Small intestine (tissue), 7 donors: ENCODE data around the gene ELMO1. TPM values are rescaled to one million over a fixed set of nuclear protein-coding genes. Genes with fewer than 3 reads are reported as not detected.

Experiments
- DNase-seq, 2 donors: peaks; one replicate each; pipeline versions ENCODE4 v3.0.0 to v3.0.0-alpha.2; 2013
- FAIRE-seq: peaks from 2 replicates; lab custom pipeline; 2012; peaks lifted over from hg19 to GRCh38; lab: Jason Lieb, UNC
- H3K27ac ChIP-seq, 3 donors: one replicate each; pipeline ENCODE4 v1.5.1; 2013; ENCODE audit warnings: low read length in 2 of 3, mild to moderate bottlenecking in 2 of 3, control low read depth in 1 of 3, inconsistent platforms in 1 of 3, low read depth in 1 of 3, moderate library complexity in 1 of 3
- H3K27me3 ChIP-seq, 3 donors: one replicate each; pipeline ENCODE4 v1.6.1; 2013; ENCODE audit warnings: low read length in 3 of 3, inconsistent platforms in 1 of 3; ENCODE audit not compliant: control insufficient read depth in 3 of 3, insufficient read depth in 3 of 3
- H3K36me3 ChIP-seq, 3 donors: one replicate each; pipeline ENCODE4 v1.6.1; 2013; ENCODE audit warnings: low read length in 3 of 3, inconsistent platforms in 1 of 3, low read depth in 1 of 3, mild to moderate bottlenecking in 1 of 3, moderate library complexity in 1 of 3; ENCODE audit not compliant: control insufficient read depth in 3 of 3, insufficient read depth in 2 of 3
- H3K4me1 ChIP-seq, 3 donors: one replicate each; pipeline ENCODE4 v1.6.1; 2013; ENCODE audit warnings: low read length in 2 of 3, inconsistent platforms in 1 of 3, low read depth in 1 of 3, mild to moderate bottlenecking in 1 of 3, moderate library complexity in 1 of 3; ENCODE audit not compliant: control insufficient read depth in 3 of 3, insufficient read depth in 2 of 3
- H3K4me3 ChIP-seq, 3 donors: one replicate each; pipeline ENCODE4 v1.5.1; 2013; ENCODE audit warnings: low read length in 3 of 3, control low read depth in 1 of 3, inconsistent platforms in 1 of 3, low read depth in 1 of 3, mild to moderate bottlenecking in 1 of 3, moderate library complexity in 1 of 3
- H3K9me3 ChIP-seq, 2 donors: one replicate each; pipeline ENCODE4 v1.6.1; 2013; ENCODE audit warnings: low read depth in 1 of 2, low read length in 1 of 2; ENCODE audit not compliant: control insufficient read depth in 2 of 2, insufficient read depth in 1 of 2
- WGBS, 3 donors: extraction: QIAGEN DNeasy Blood & Tissue Kit; methylation state at CpG; one replicate each; pipeline ENCODE4 v1.1.7; 2013; 5-methylcytosine and 5-hydroxymethylcytosine counted together
- polyA plus RNA-seq, 4 donors: library from polyadenylated mRNA; stranded (reverse) in 3 of 4; unstranded in 1 of 4; fragments of 200-250 nt in 3 of 4; fragments of 120-200 nt in 1 of 4; gene quantifications; one replicate each; pipeline versions ENCODE4 v1.2.1 to v1.2.3, GENCODE V29; 2013
- donor health status: healthy with polysubstance abuse.
- donor health status: control.
- donor health status: control.
- donor health status: Bipolar disorder and iron deficiency.
- donor health status: healthy.

Gene ELMO1
- polyA plus RNA-seq, 4 donors = 1.8 to 9.3 (median 7.3) TPM

GRCh38 chr7:37480041-37481031 lies 31.7 kb upstream of the ELMO1 start:
- no peak overlapping the region for H3K27ac ChIP-seq
- FAIRE-seq (no peak), DNase-seq (no peak)
- no peaks in the 10 kb centered on the region for H3K9me3 ChIP-seq
- 75 to 77% (median 77%) methylated on average over 11 of the region's 11 CpGs for WGBS, 3 donors
- peaks cover 0 to 4% (median 0%) of the 10 kb centered on the region in 3 donors for H3K27me3 ChIP-seq
- no peak overlapping the region for H3K4me3 ChIP-seq
- no peaks in the 10 kb centered on the region for H3K4me1 ChIP-seq
- no peaks in the 10 kb centered on the region for H3K36me3 ChIP-seq

DNA sequence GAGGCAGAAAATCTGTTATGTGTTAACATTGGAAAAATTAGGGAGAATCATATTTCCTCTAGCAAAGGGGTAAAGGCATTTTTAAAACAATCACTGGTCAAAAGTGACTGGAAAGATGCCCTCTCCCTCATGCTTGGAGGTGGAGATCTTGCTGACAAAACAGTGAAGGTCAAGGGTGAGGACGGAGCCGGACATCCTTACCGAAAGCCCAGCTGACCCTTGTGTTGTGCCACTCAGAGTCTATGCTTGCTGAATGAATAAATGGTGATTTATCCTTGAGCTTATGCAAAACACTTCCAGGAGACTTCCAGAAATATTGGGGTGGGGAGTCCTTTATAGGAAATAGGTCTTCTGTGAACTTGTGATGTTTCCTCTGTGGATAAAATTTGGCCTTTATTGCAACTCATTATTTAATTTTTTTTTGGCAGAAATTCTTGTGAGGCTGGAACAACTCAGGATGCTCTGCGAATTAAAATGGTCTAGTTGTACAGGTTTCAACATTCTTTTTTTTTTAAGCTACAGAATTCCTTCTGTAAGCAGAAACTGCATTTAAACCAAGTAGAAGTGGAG lies 28.3 kb upstream of the ELMO1 start:
- Histone ChIP-seq H3K27me3 (peaks cover 0 to 4% (median 0%) of the 10 kb centered on the region in 3 donors), H3K4me3 (no peak overlapping the region), H3K4me1 (no peaks in the 10 kb centered on the region), H3K27ac (no peak overlapping the region), H3K36me3 (no peaks in the 10 kb centered on the region), H3K9me3 (no peaks in the 10 kb centered on the region)
- no peak for DNase-seq
- FAIRE-seq = no peak
- 67 to 77% (median 73%) methylated on average over 4 of the region's 4 CpGs for WGBS, 3 donors

GRCh38 chr7:37476428-37476827 lies 27.8 kb upstream of the ELMO1 start:
- H3K9me3 ChIP-seq = no peaks in the 10 kb centered on the region
- 66 to 88% (median 78%) methylated on average over 1 of the region's 1 CpG for WGBS, 3 donors
- no peak overlapping the region for H3K4me3 ChIP-seq
- DNase-seq = no peak
- H3K27me3 ChIP-seq = no peaks in the 10 kb centered on the region
- no peaks in the 10 kb centered on the region for H3K36me3 ChIP-seq
- no peaks in the 10 kb centered on the region for H3K4me1 ChIP-seq
- FAIRE-seq = no peak
- no peak overlapping the region for H3K27ac ChIP-seq

DNA sequence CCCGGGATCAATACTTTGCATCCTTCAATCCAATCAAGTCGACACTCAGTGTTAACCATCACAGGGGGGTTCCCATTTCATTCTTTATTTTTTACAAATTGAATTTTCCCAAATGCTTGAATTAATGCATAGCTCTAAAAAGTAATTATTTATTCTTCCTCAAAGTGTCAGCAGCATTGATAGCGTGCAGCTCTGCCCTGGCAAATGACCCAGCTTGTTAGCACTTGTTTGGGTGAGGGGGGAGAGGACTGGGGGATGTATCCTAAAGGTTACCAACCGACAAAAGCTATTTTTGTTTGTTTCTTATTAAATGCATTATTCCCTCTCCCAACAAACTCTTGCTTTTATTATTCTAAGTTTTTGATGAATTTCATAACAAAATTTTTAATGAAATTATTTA lies 27.0 kb upstream of the ELMO1 start:
- FAIRE-seq = no peak
- no peaks in the 10 kb centered on the region for H3K36me3 ChIP-seq
- H3K27me3 ChIP-seq = no peaks in the 10 kb centered on the region
- H3K9me3 ChIP-seq = no peaks in the 10 kb centered on the region
- DNase-seq = no peak
- H3K4me1 ChIP-seq = no peaks in the 10 kb centered on the region
- H3K27ac ChIP-seq = no peak overlapping the region
- WGBS, 3 donors = 58 to 80% (median 59%) methylated on average over 4 of the region's 4 CpGs
- H3K4me3 ChIP-seq = no peak overlapping the region

- FAIRE-seq (no peak), DNase-seq (no peak)
- 48 to 68% (median 59%) methylated on average over 7 of the region's 7 CpGs for WGBS, 3 donors
Observed at GRCh38 chr7:37471619-37472018, 23.0 kb upstream of the ELMO1 start.

DNA sequence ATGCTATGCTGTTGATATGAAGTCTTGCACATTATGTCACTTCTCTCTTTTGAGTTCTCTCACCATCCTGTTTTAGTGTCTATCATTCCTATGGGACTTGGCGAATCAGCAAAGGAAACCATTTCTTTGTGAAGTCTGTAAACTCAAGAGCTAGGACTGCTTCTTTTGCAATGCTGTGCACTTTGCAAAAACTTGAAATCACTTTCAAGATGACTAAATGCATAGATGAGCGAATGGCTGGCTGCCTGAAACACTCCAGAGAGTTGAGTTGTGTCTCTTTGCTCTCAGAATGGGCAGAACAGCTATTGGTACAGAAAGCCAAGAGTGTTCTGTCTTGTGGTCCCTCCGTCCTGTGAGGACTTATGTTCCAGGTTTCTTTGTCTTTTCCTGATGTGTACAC lies 18.3 kb upstream of the ELMO1 start:
- WGBS, 3 donors = 59 to 76% (median 72%) methylated on average over 3 of the region's 3 CpGs
- Histone ChIP-seq H3K36me3 (no peaks in the 10 kb centered on the region), H3K4me1 (no peaks in the 10 kb centered on the region), H3K27ac (no peak overlapping the region), H3K9me3 (no peaks in the 10 kb centered on the region), H3K27me3 (no peaks in the 10 kb centered on the region), H3K4me3 (no peak overlapping the region)
- no peak for DNase-seq
- FAIRE-seq = no peak

More at GRCh38 chr7:37471619-37472018, 23.0 kb upstream of the ELMO1 start:
- no peaks in the 10 kb centered on the region for H3K4me1 ChIP-seq
- H3K4me3 ChIP-seq = no peak overlapping the region
- no peaks in the 10 kb centered on the region for H3K9me3 ChIP-seq
- H3K27ac ChIP-seq = no peak overlapping the region
- H3K27me3 ChIP-seq = no peaks in the 10 kb centered on the region
- no peaks in the 10 kb centered on the region for H3K36me3 ChIP-seq

- WGBS, 3 donors = 56 to 75% (median 69%) methylated on average over 1 of the region's 1 CpG
- no peak for FAIRE-seq
- no peaks in the 10 kb centered on the region for H3K4me1 ChIP-seq
- peaks cover 0 to 2% (median 0%) of the 10 kb centered on the region in 3 donors for H3K27me3 ChIP-seq
- DNase-seq = no peak
- H3K9me3 ChIP-seq = no peaks in the 10 kb centered on the region
- no peaks in the 10 kb centered on the region for H3K36me3 ChIP-seq
- H3K4me3 ChIP-seq = no peak overlapping the region
- no peak overlapping the region for H3K27ac ChIP-seq
Observed at GRCh38 chr7:37462138-37462537, 13.5 kb upstream of the ELMO1 start.

GRCh38 chr7:37455081-37455480 lies 6.4 kb upstream of the ELMO1 start:
- Histone ChIP-seq H3K9me3 (no peaks in the 10 kb centered on the region), H3K27me3 (peaks cover 0 to 13% (median 0%) of the 10 kb centered on the region in 3 donors), H3K4me3 (no peak overlapping the region), H3K4me1 (no peaks in the 10 kb centered on the region), H3K27ac (no peak overlapping the region), H3K36me3 (no peaks in the 10 kb centered on the region)
- no peak for FAIRE-seq
- WGBS, 3 donors = 71 to 90% (median 84%) methylated on average over 3 of the region's 3 CpGs
- no peak for DNase-seq
